ENCODE measurements around the gene RNF152. TPM values are rescaled to one million over a fixed set of nuclear protein-coding genes. Genes with fewer than 3 reads are reported as not detected.

The RNF152 gene
- polyA plus RNA-seq, 1 of the 3 experiments (the other 2 are of a cell fraction): 6.6 TPM

- Histone ChIP-seq H3K79me2 (ENCODE audit: insufficient read depth) (peaks cover 99% of the 10 kb centered on the region), H3K27me3 (ENCODE audit: insufficient read depth) (no peaks in the 10 kb centered on the region), H3K27ac (ENCODE audit: low read depth in 2 of 2, low read length in 1 of 2) (no peak overlapping the region), H3K4me3 (ENCODE audit: low read depth in 2 of 2, low read length in 1 of 2) (no peak overlapping the region), H3K4me2 (no peak overlapping the region), H2AFZ (ENCODE audit: low read depth) (no peak overlapping the region), H3F3A (replicated peaks; ENCODE audit: insufficient read depth) (peaks cover 19% of the 10 kb centered on the region), H4K20me1 (ENCODE audit: insufficient read depth) (peaks cover 65% of the 10 kb centered on the region), H3K9me3 (no peaks in the 10 kb centered on the region), H3K36me3 (replicated peaks in 1 of 2; ENCODE audit: control insufficient read depth in 1 of 2, insufficient read depth in 2 of 2, low read length in 1 of 2) (peaks cover 7 to 39% of the 10 kb centered on the region in 2 experiments), H3K9ac (no peak overlapping the region), H3K9me2 (no peaks in the 10 kb centered on the region), H3K4me1 (ENCODE audit: control insufficient read depth in 1 of 2, insufficient read depth in 2 of 2, low read depth in 1 of 2, low read length in 1 of 2) (peaks cover 2 to 13% of the 10 kb centered on the region in 2 experiments)
- POLR2A ChIA-PET: no interaction called here
- WGBS (ENCODE audit: low lambda C conversion rate): 85% methylated on average over 7 of the region's 7 CpGs
- no peak for DNase-seq
- TF ChIP-seq TEAD4 (IDR thresholded peaks at IDR 0.05; ENCODE audit: borderline replicate concordance, insufficient read depth) (no peak), USF1 (IDR thresholded peaks at IDR 0.05; ENCODE audit: borderline replicate concordance, low read depth) (no peak), POLR2AphosphoS5 (IDR thresholded peaks at IDR 0.05; ENCODE audit: low read depth, low read length) (no peak), EP300 (IDR thresholded peaks at IDR 0.05; ENCODE audit: borderline replicate concordance in 1 of 2, low read depth in 1 of 2, low read length in 1 of 2) (no peak), MEF2A (IDR thresholded peaks at IDR 0.05; ENCODE audit: borderline replicate concordance, low read depth) (no peak), REST (IDR thresholded peaks at IDR 0.05; ENCODE audit: low read depth, low read length) (no peak), IRF3 (IDR thresholded peaks at IDR 0.05; ENCODE audit: low read depth, low read length) (no peak), PBX3 (IDR thresholded peaks at IDR 0.05) (no peak), FOSL2 (IDR thresholded peaks at IDR 0.05; ENCODE audit: borderline replicate concordance, low read depth) (no peak), RFX5 (IDR thresholded peaks at IDR 0.05; ENCODE audit: low read length) (no peak), GABPA (IDR thresholded peaks at IDR 0.05; ENCODE audit: low read depth) (no peak), FOXM1 (IDR thresholded peaks at IDR 0.05; ENCODE audit: low read depth) (no peak), EZH2phosphoT487 (IDR thresholded peaks at IDR 0.05; ENCODE audit: borderline replicate concordance, low read depth) (no peak), MAX (IDR thresholded peaks at IDR 0.05; ENCODE audit: low read depth) (no peak)
- CTCF ChIA-PET: interaction anchor here (1.2 to 1.7 kb wide), 2 partner anchors 27 to 210 kb away, joined by 3 to 4 read pairs; no protein-coding TSS in a partner anchor
Observed at GRCh38 chr18:61847164-61847791, 45.5 kb downstream of the RNF152 start.
